ENCODE results near the gene HMG20B. TPM values are rescaled to one million over a fixed set of nuclear protein-coding genes. Genes with fewer than 3 reads are reported as not detected.
A peak's percentile ranks its signal among the peaks of the same experiment; 100 is the strongest.

HMG20B gene
- total RNA-seq, 6 donors from 2014 or later, result 79.5 to 183 (median 85.9) TPM

DNA sequence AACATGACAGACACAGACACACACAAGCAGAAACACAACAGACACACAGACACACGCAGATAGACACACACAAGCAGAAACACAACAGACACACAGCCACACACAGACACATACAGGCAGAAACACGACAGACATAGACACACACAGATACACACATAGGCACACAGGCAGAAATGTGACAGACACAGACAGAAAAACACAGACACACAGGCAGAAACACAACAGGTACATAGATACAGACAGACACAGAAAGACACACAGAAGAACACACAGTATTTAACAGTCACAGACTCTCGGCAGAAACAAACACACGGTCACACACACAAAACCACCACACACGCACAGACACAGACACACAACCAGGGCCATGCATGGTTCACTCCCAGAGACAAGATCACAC lies 33.0 kb downstream of the HMG20B start:
- 49 to 52% methylated on average over 5 of the region's 5 CpGs for WGBS, 2 donors
- Histone ChIP-seq H3K36me3 (peaks cover 0 to 2% (median under 1%) of the 10 kb centered on the region in 4 donors), H3K27me3 (no peaks in the 10 kb centered on the region), H3K9me3 (no peaks in the 10 kb centered on the region), H3K4me3 (peak overlapping the region; percentile 57 to 63 (median 60)), H3K27ac (peak overlapping the region in 3 of 4 donors; percentile 78 to 90 (median 81)), H3K4me1 (peaks cover 44 to 63% (median 50%) of the 10 kb centered on the region in 4 donors)
- DNase-seq (no peak), ATAC-seq (ENCODE audit: low FRiP score in 2 of 2) (no peak)
- TF ChIP-seq POLR2AphosphoS5 (IDR thresholded peaks at IDR 0.05), result no peak
- TF ChIP-seq, protein P1, sequence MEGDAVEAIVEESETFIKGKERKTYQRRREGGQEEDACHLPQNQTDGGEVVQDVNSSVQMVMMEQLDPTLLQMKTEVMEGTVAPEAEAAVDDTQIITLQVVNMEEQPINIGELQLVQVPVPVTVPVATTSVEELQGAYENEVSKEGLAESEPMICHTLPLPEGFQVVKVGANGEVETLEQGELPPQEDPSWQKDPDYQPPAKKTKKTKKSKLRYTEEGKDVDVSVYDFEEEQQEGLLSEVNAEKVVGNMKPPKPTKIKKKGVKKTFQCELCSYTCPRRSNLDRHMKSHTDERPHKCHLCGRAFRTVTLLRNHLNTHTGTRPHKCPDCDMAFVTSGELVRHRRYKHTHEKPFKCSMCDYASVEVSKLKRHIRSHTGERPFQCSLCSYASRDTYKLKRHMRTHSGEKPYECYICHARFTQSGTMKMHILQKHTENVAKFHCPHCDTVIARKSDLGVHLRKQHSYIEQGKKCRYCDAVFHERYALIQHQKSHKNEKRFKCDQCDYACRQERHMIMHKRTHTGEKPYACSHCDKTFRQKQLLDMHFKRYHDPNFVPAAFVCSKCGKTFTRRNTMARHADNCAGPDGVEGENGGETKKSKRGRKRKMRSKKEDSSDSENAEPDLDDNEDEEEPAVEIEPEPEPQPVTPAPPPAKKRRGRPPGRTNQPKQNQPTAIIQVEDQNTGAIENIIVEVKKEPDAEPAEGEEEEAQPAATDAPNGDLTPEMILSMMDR (IDR thresholded peaks at IDR 0.05), result no peak

DNA sequence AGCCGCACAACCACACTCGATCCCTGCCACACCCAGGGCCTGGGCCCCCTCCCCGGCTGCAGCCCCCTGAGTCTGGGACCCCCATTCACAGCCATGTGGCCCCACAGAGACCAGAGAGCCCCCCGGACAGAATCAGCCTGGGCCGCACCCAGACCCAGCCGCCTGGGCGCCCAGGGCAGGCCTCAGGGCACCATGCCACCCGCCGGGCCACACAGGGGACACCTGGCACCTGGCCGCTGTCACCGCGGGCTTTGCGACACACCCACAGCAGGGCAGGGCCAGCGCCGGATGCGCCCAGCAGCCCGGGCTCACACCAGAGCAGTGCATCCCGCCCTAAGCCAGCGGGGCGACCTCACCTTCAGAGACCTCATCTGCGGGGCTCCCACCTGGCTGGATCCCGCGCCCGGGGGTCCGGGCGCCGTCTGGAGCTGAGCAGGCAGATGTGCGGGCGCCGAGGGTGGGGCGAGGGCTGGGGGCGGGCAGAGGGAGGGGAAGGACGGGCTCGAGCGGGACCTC lies 33.5 kb downstream of the HMG20B start:
- peak in 1 of 2 donors; percentile 20 for ATAC-seq (ENCODE audit: low FRiP score in 2 of 2)
- TF ChIP-seq EP300 (IDR thresholded peaks at IDR 0.05) (no peak), POLR2AphosphoS5 (IDR thresholded peaks at IDR 0.05) (no peak), POLR2A (IDR thresholded peaks at IDR 0.05) (no peak)
- TF ChIP-seq, protein P1 (IDR thresholded peaks at IDR 0.05), result no peak
- no peaks in the 10 kb centered on the region for H3K27me3 ChIP-seq
- H3K36me3 ChIP-seq, result peaks cover 0 to 6% (median 5%) of the 10 kb centered on the region in 4 donors
- peak overlapping the region; percentile 57 to 63 (median 60) for H3K4me3 ChIP-seq
- peak; percentile 46 to 88 for DNase-seq
- H3K4me1 ChIP-seq, result peaks cover 44 to 63% (median 50%) of the 10 kb centered on the region in 4 donors
- no peaks in the 10 kb centered on the region for H3K9me3 ChIP-seq
- 16 to 42% methylated on average over 3 to 6 of the region's 35 CpGs for WGBS, 2 donors
- H3K27ac ChIP-seq, result peak overlapping the region; percentile 70 to 90 (median 80)

DNA sequence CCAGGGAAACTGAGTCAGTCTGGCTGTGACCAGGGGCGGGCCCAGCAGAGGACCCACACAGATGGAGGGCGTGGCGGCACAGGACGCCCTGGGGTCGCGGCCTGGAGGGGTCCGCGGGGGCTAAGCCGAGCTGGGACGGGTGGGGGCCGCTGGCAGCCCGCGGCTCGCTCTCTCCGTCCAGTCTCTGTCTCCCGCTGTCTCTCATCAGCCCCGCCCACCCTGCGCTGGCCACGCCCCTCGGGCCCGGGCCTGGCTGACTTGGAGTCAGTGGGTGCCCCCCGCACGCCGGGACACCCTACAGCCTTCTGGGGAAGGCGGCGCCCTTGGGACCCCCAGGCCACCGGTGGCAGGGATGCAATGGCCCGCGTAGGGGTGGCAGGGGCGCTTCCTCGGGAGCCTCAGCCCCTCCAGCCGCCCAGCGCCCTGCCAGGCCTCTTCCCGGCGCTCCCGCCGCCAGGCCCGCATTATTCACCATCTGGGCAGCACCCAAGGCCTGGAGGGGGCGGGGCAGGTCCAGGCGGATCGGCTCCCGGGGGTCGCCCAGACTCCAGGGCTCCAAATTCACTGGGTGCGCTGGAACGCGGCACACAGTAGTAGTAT lies 34.0 kb downstream of the HMG20B start, which contains the start of gene TBXA2R:
TSS of gene TBXA2R (minus strand) at position 186 of the 600 bp plus-strand sequence. CDS start 6,241 bp downstream, outside the sequence.
- TF ChIP-seq, protein P1 (IDR thresholded peaks at IDR 0.05), result no peak
- TF ChIP-seq POLR2AphosphoS5 (IDR thresholded peaks at IDR 0.05) (no peak), POLR2A (IDR thresholded peaks at IDR 0.05) (peak in 1 of 4 donors; percentile 9), EP300 (IDR thresholded peaks at IDR 0.05) (no peak)
- no peaks in the 10 kb centered on the region for H3K9me3 ChIP-seq
- peak in 1 of 2 donors; percentile 89 for ATAC-seq (ENCODE audit: low FRiP score in 2 of 2)
- peak within 1 kb of the TSS; percentile 70 to 90 (median 80) for H3K27ac ChIP-seq
- no peaks in the 10 kb centered on the region for H3K27me3 ChIP-seq
- 0 to 3% methylated on average over 13 to 28 of the region's 46 CpGs for WGBS, 2 donors
- peak within 1 kb of the TSS; percentile 57 to 63 (median 60) for H3K4me3 ChIP-seq
- peak; percentile 66 to 97 for DNase-seq
- peaks cover 5 to 12% (median 10%) of the 10 kb centered on the region in 4 donors for H3K36me3 ChIP-seq
- H3K4me1 ChIP-seq, result peaks cover 44 to 63% (median 50%) of the 10 kb centered on the region in 4 donors

DNA sequence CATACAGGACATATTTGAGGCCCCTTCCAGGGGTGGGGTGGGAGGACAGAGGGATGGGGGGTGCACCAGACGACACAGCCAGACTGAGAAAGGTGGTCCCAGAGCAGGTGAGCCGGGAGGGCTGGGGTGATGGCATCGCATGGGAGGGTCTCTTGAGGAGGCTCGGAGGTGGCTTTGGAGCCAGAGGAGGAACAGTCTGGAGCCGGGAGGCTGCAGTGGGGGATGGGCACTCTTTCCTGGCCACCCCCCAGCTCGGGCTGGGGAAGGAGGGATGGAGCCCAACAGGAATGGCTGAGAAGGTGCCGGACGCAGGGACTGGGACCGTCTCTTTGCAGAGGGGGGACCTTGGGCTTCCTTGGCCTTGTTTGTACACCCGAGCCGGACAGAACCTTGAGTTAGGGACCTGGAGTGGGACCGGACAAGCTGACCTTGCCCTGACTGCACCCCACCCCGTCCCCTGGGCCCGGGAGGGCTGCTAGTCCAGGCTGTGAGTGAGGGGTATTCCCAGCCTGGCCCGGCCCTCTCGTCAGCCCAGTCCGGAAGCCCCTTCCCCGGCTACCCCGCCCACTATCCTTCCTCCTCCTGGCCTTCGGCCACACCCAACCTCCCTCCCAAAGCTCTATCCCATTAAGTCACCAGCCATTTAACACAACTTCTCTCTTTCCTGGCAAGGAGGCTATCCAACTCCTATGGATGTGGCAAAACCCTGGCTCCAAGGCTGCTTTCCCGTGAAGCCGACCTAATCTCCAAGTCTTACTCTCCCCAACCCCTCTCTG lies 34.7 kb downstream of the HMG20B start:
- Histone ChIP-seq H3K4me1 (peaks cover 44 to 63% (median 50%) of the 10 kb centered on the region in 4 donors), H3K9me3 (no peaks in the 10 kb centered on the region), H3K27me3 (no peaks in the 10 kb centered on the region), H3K27ac (peak overlapping the region; percentile 70 to 90 (median 80)), H3K36me3 (peaks cover 6 to 19% (median 17%) of the 10 kb centered on the region in 4 donors), H3K4me3 (peak overlapping the region; percentile 57 to 63 (median 60))
- TF ChIP-seq, protein P1 (IDR thresholded peaks at IDR 0.05), result no peak
- TF ChIP-seq POLR2A (IDR thresholded peaks at IDR 0.05) (peak in 2 of 4 donors; percentile 22 to 50), EP300 (IDR thresholded peaks at IDR 0.05) (peak in 1 of 4 donors; percentile 17), POLR2AphosphoS5 (IDR thresholded peaks at IDR 0.05) (peak in 1 of 2 donors; percentile 67)
- 16 to 22% methylated on average over 17 to 22 of the region's 22 CpGs for WGBS, 2 donors
- ATAC-seq (ENCODE audit: low FRiP score in 2 of 2) (peak in 1 of 2 donors; percentile 63), DNase-seq (peak in 1 of 2 donors; percentile 53)
